ENCODE data around the gene ADIPOR2.
"Not testable (repeated sequence)": the region's sequence is repeated elsewhere in the genome, so short reads cannot be mapped to it uniquely, and the experiment has no call there.

Gene ADIPOR2

GRCh38 chr12:1716215-1716862, 25.5 kb downstream of the ADIPOR2 start:
- Histone ChIP-seq H3K27me3 (ENCODE audit: insufficient read depth, low read length) (no peaks in the 10 kb centered on the region), H3K36me3 (ENCODE audit: insufficient read depth, low read length) (no peaks in the 10 kb centered on the region), H3K4me3 (ENCODE audit: low read length) (no peak overlapping the region), H3K9me3 (ENCODE audit: low read length) (peaks cover 22% of the 10 kb centered on the region), H3K4me1 (ENCODE audit: insufficient read depth, low read length) (no peaks in the 10 kb centered on the region), H2AFZ (ENCODE audit: low read depth, low read length) (no peak overlapping the region)

GRCh38 chr12:1716911-1717310, 26.0 kb downstream of the ADIPOR2 start:
- H3K36me3 ChIP-seq (ENCODE audit: insufficient read depth, low read length), result no peaks in the 10 kb centered on the region
- H3K4me3 ChIP-seq (ENCODE audit: low read length), result no peak overlapping the region
- peaks cover 22% of the 10 kb centered on the region for H3K9me3 ChIP-seq (ENCODE audit: low read length)
- H3K27me3 ChIP-seq (ENCODE audit: insufficient read depth, low read length), result no peaks in the 10 kb centered on the region
- no peak overlapping the region for H2AFZ ChIP-seq (ENCODE audit: low read depth, low read length)
- H3K4me1 ChIP-seq (ENCODE audit: insufficient read depth, low read length), result no peaks in the 10 kb centered on the region

GRCh38 chr12:1719139-1719538, 28.3 kb downstream of the ADIPOR2 start:
- no peaks in the 10 kb centered on the region for H3K36me3 ChIP-seq (ENCODE audit: insufficient read depth, low read length)
- peaks cover 13% of the 10 kb centered on the region for H3K9me3 ChIP-seq (ENCODE audit: low read length)
- H2AFZ ChIP-seq (ENCODE audit: low read depth, low read length), result no peak overlapping the region
- H3K4me3 ChIP-seq (ENCODE audit: low read length), result no peak overlapping the region
- H3K4me1 ChIP-seq (ENCODE audit: insufficient read depth, low read length), result no peaks in the 10 kb centered on the region
- H3K27me3 ChIP-seq (ENCODE audit: insufficient read depth, low read length), result no peaks in the 10 kb centered on the region

- Histone ChIP-seq H3K36me3 (ENCODE audit: insufficient read depth, low read length) (no peaks in the 10 kb centered on the region), H3K4me3 (ENCODE audit: low read length) (no peak overlapping the region), H3K9me3 (ENCODE audit: low read length) (peaks cover 2% of the 10 kb centered on the region), H2AFZ (ENCODE audit: low read depth, low read length) (no peak overlapping the region), H3K27me3 (ENCODE audit: insufficient read depth, low read length) (no peaks in the 10 kb centered on the region), H3K4me1 (ENCODE audit: insufficient read depth, low read length) (no peaks in the 10 kb centered on the region)
Measured at GRCh38 chr12:1720494-1720893, 29.6 kb downstream of the ADIPOR2 start.

GRCh38 chr12:1723721-1724120, 32.9 kb downstream of the ADIPOR2 start:
- Histone ChIP-seq H3K4me1 (ENCODE audit: insufficient read depth, low read length) (no peaks in the 10 kb centered on the region), H3K9me3 (ENCODE audit: low read length) (no peaks in the 10 kb centered on the region)

GRCh38 chr12:1724250-1724649, 33.4 kb downstream of the ADIPOR2 start:
- no peaks in the 10 kb centered on the region for H3K9me3 ChIP-seq (ENCODE audit: low read length)
- H3K27me3 ChIP-seq (ENCODE audit: insufficient read depth, low read length), result no peaks in the 10 kb centered on the region
- H3K4me1 ChIP-seq (ENCODE audit: insufficient read depth, low read length), result no peaks in the 10 kb centered on the region
- H3K4me3 ChIP-seq (ENCODE audit: low read length), result no peak overlapping the region
- H2AFZ ChIP-seq (ENCODE audit: low read depth, low read length), result no peak overlapping the region
- no peaks in the 10 kb centered on the region for H3K36me3 ChIP-seq (ENCODE audit: insufficient read depth, low read length)

More at GRCh38 chr12:1723721-1724120, 32.9 kb downstream of the ADIPOR2 start:
- Histone ChIP-seq H3K27me3 (ENCODE audit: insufficient read depth, low read length) (no peaks in the 10 kb centered on the region), H3K36me3 (ENCODE audit: insufficient read depth, low read length) (no peaks in the 10 kb centered on the region), H2AFZ (ENCODE audit: low read depth, low read length) (no peak overlapping the region), H3K4me3 (ENCODE audit: low read length) (no peak overlapping the region)

GRCh38 chr12:1726753-1727152, 35.9 kb downstream of the ADIPOR2 start:
- H3K27me3 ChIP-seq (ENCODE audit: insufficient read depth, low read length), result no peaks in the 10 kb centered on the region
- H3K36me3 ChIP-seq (ENCODE audit: insufficient read depth, low read length), result peaks cover 4% of the 10 kb centered on the region
- H3K4me3 ChIP-seq (ENCODE audit: low read length), result no peak overlapping the region
- H3K9me3 ChIP-seq (ENCODE audit: low read length), result peaks cover 2% of the 10 kb centered on the region
- H3K4me1 ChIP-seq (ENCODE audit: insufficient read depth, low read length), result no peaks in the 10 kb centered on the region
- H2AFZ ChIP-seq (ENCODE audit: low read depth, low read length), result no peak overlapping the region

- H3K4me3 ChIP-seq (ENCODE audit: low read length), result no peak overlapping the region
- H3K27me3 ChIP-seq (ENCODE audit: insufficient read depth, low read length), result no peaks in the 10 kb centered on the region
- H3K9me3 ChIP-seq (ENCODE audit: low read length), result peaks cover 2% of the 10 kb centered on the region
- H3K4me1 ChIP-seq (ENCODE audit: insufficient read depth, low read length), result no peaks in the 10 kb centered on the region
- no peak overlapping the region for H2AFZ ChIP-seq (ENCODE audit: low read depth, low read length)
- H3K36me3 ChIP-seq (ENCODE audit: insufficient read depth, low read length), result peaks cover 4% of the 10 kb centered on the region
Measured at GRCh38 chr12:1728824-1729223, 38.0 kb downstream of the ADIPOR2 start.

- Histone ChIP-seq H3K9me3 (ENCODE audit: low read length) (peaks cover 2% of the 10 kb centered on the region), H3K27me3 (ENCODE audit: insufficient read depth, low read length) (no peaks in the 10 kb centered on the region), H2AFZ (ENCODE audit: low read depth, low read length) (no peak overlapping the region), H3K36me3 (ENCODE audit: insufficient read depth, low read length) (peaks cover 4% of the 10 kb centered on the region), H3K4me1 (ENCODE audit: insufficient read depth, low read length) (no peaks in the 10 kb centered on the region), H3K4me3 (ENCODE audit: low read length) (no peak overlapping the region)
Measured at GRCh38 chr12:1731019-1731687, 40.3 kb downstream of the ADIPOR2 start.

GRCh38 chr12:1731688-1732078, 40.8 kb downstream of the ADIPOR2 start:
- H3K4me3 ChIP-seq (ENCODE audit: low read length); H2AFZ ChIP-seq (ENCODE audit: low read depth, low read length); H3K4me1 ChIP-seq (ENCODE audit: insufficient read depth, low read length); H3K9me3 ChIP-seq (ENCODE audit: low read length); H3K27me3 ChIP-seq (ENCODE audit: insufficient read depth, low read length); H3K36me3 ChIP-seq (ENCODE audit: insufficient read depth, low read length): not testable (repeated sequence)

- no peak overlapping the region for H3K4me3 ChIP-seq (ENCODE audit: low read length)
- H3K4me1 ChIP-seq (ENCODE audit: insufficient read depth, low read length), result no peaks in the 10 kb centered on the region
- no peaks in the 10 kb centered on the region for H3K27me3 ChIP-seq (ENCODE audit: insufficient read depth, low read length)
- H2AFZ ChIP-seq (ENCODE audit: low read depth, low read length), result no peak overlapping the region
- peaks cover 4% of the 10 kb centered on the region for H3K36me3 ChIP-seq (ENCODE audit: insufficient read depth, low read length)
- peaks cover 2% of the 10 kb centered on the region for H3K9me3 ChIP-seq (ENCODE audit: low read length)
Measured at GRCh38 chr12:1732914-1733313, 42.0 kb downstream of the ADIPOR2 start.

GRCh38 chr12:1733712-1734111, 42.8 kb downstream of the ADIPOR2 start:
- not testable (repeated sequence) for H3K27me3 ChIP-seq (ENCODE audit: insufficient read depth, low read length); H3K4me1 ChIP-seq (ENCODE audit: insufficient read depth, low read length); H3K36me3 ChIP-seq (ENCODE audit: insufficient read depth, low read length); H3K4me3 ChIP-seq (ENCODE audit: low read length); H2AFZ ChIP-seq (ENCODE audit: low read depth, low read length); H3K9me3 ChIP-seq (ENCODE audit: low read length)

GRCh38 chr12:1737652-1738286, 46.9 kb downstream of the ADIPOR2 start:
- Histone ChIP-seq H3K4me1 (ENCODE audit: insufficient read depth, low read length) (no peaks in the 10 kb centered on the region), H2AFZ (ENCODE audit: low read depth, low read length) (no peak overlapping the region), H3K36me3 (ENCODE audit: insufficient read depth, low read length) (no peaks in the 10 kb centered on the region), H3K9me3 (ENCODE audit: low read length) (no peaks in the 10 kb centered on the region), H3K4me3 (ENCODE audit: low read length) (no peak overlapping the region), H3K27me3 (ENCODE audit: insufficient read depth, low read length) (no peaks in the 10 kb centered on the region)
